GM19438 (cell line): ENCODE results near the gene TSPAN33.
"Not testable (repeated sequence)": the region's sequence is repeated elsewhere in the genome, so short reads cannot be mapped to it uniquely, and the experiment has no call there.

ENCODE experiments used
- ATAC-seq: cut with Tn5 transposase; IDR thresholded peaks from one replicate; pipeline ENCODE4 v1.9.1; 2021; ENCODE audit warnings: low read depth; ENCODE audit not compliant: unreplicated experiment

Gene TSPAN33

GRCh38 chr7:129144095-129144833, at the start of gene TSPAN33:
TSS of gene TSPAN33 (plus strand) at chr7:129144707. CDS start at chr7:129144981, 274 bp downstream.
- peak; percentile 61 for ATAC-seq

GRCh38 chr7:129095258-129095657, 49.2 kb upstream of the TSPAN33 start:
- peak; percentile 77 for ATAC-seq

GRCh38 chr7:129098409-129099084, 46.0 kb upstream of the TSPAN33 start:
- no peak for ATAC-seq

GRCh38 chr7:129100827-129101166, 43.7 kb upstream of the TSPAN33 start:
- ATAC-seq, result no peak

- ATAC-seq, result no peak
Measured at GRCh38 chr7:129101746-129102145, 42.8 kb upstream of the TSPAN33 start.

GRCh38 chr7:129103561-129104324, 40.8 kb upstream of the TSPAN33 start:
- no peak for ATAC-seq

GRCh38 chr7:129108581-129108980, 35.9 kb upstream of the TSPAN33 start:
- no peak for ATAC-seq

- no peak for ATAC-seq
Measured at GRCh38 chr7:129110258-129110981, 34.1 kb upstream of the TSPAN33 start.

- ATAC-seq, result no peak
Measured at GRCh38 chr7:129110982-129111376, 33.5 kb upstream of the TSPAN33 start.

GRCh38 chr7:129115676-129116075, 28.8 kb upstream of the TSPAN33 start:
- no peak for ATAC-seq

- no peak for ATAC-seq
Measured at GRCh38 chr7:129118182-129118581, 26.3 kb upstream of the TSPAN33 start.

- no peak for ATAC-seq
Measured at GRCh38 chr7:129118976-129119375, 25.5 kb upstream of the TSPAN33 start.

GRCh38 chr7:129121501-129122077, 22.9 kb upstream of the TSPAN33 start:
- ATAC-seq, result not testable (repeated sequence)

- peak; percentile 61 for ATAC-seq
Measured at GRCh38 chr7:129122078-129122750, 22.3 kb upstream of the TSPAN33 start.

- peak; percentile 59 for ATAC-seq
Measured at GRCh38 chr7:129122751-129123509, 21.6 kb upstream of the TSPAN33 start.

- no peak for ATAC-seq
Measured at GRCh38 chr7:129123510-129123857, 21.0 kb upstream of the TSPAN33 start.

- no peak for ATAC-seq
Measured at GRCh38 chr7:129126314-129126713, 18.2 kb upstream of the TSPAN33 start.

GRCh38 chr7:129127154-129127553, 17.4 kb upstream of the TSPAN33 start:
- ATAC-seq, result no peak

GRCh38 chr7:129127601-129128000, 16.9 kb upstream of the TSPAN33 start:
- ATAC-seq, result no peak
